Brain microvascular endothelial cell (primary cell): ENCODE results near the gene SCYGR1.
"Not testable (repeated sequence)": the region's sequence is repeated elsewhere in the genome, so short reads cannot be mapped to it uniquely, and the experiment has no call there.

Experiments
- DNase-seq: peaks from one replicate; pipeline ENCODE4 v3.0.0-alpha.2; 2020
- H3K27ac ChIP-seq: fragments of 250-450 bp; sonication (Bioruptor Pico); 2 replicates; pipeline ENCODE4 v1.5.1; 2020; ENCODE audit warnings: mild to moderate bottlenecking, moderate library complexity
- H3K27me3 ChIP-seq: fragments of 250-450 bp; sonication (Bioruptor Pico); replicated peaks from 2 replicates; pipeline ENCODE4 v1.5.1; 2020; ENCODE audit warnings: mild to moderate bottlenecking
- H3K36me3 ChIP-seq: fragments of 250-450 bp; sonication (Bioruptor Pico); replicated peaks from 2 replicates; pipeline ENCODE4 v1.5.1; 2020; ENCODE audit warnings: mild to moderate bottlenecking
- H3K4me3 ChIP-seq: 2 replicates; pipeline ENCODE4 v1.5.1; 2011; ENCODE audit warnings: low read depth, mild to moderate bottlenecking, control low read depth, low read length, moderate library complexity
- in situ Hi-C: cut with HindIII; loops from 2 replicates; pipeline ENCODE4 v1.10.0; 2017; ENCODE audit warnings: low sequenced_read_pairs, low pct_ligation_motif_present
- TF ChIP-seq, protein P1 (sequence below): IDR thresholded peaks from 2 replicates; pipeline ENCODE4 v1.5.1; 2011; ENCODE audit warnings: low read depth, mild to moderate bottlenecking, moderate library complexity, low read length, control low read depth, inconsistent platforms; ENCODE audit errors: missing control alignments

Gene SCYGR1

GRCh38 chr2:227389661-227390060 lies 1.9 kb upstream of the SCYGR1 start:
- Histone ChIP-seq H3K27me3 (no peaks in the 10 kb centered on the region), H3K4me3 (no peak overlapping the region), H3K27ac (no peak overlapping the region), H3K36me3 (no peaks in the 10 kb centered on the region)
- TF ChIP-seq, protein P1, sequence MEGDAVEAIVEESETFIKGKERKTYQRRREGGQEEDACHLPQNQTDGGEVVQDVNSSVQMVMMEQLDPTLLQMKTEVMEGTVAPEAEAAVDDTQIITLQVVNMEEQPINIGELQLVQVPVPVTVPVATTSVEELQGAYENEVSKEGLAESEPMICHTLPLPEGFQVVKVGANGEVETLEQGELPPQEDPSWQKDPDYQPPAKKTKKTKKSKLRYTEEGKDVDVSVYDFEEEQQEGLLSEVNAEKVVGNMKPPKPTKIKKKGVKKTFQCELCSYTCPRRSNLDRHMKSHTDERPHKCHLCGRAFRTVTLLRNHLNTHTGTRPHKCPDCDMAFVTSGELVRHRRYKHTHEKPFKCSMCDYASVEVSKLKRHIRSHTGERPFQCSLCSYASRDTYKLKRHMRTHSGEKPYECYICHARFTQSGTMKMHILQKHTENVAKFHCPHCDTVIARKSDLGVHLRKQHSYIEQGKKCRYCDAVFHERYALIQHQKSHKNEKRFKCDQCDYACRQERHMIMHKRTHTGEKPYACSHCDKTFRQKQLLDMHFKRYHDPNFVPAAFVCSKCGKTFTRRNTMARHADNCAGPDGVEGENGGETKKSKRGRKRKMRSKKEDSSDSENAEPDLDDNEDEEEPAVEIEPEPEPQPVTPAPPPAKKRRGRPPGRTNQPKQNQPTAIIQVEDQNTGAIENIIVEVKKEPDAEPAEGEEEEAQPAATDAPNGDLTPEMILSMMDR, result no peak
- DNase-seq, result no peak
- in situ Hi-C loops, result no loop called here

GRCh38 chr2:227389231-227389630 lies 1.5 kb upstream of the SCYGR1 start:
- no peak overlapping the region for H3K4me3 ChIP-seq
- no peak for DNase-seq
- no peaks in the 10 kb centered on the region for H3K36me3 ChIP-seq
- in situ Hi-C loops, result no loop called here
- no peak overlapping the region for H3K27ac ChIP-seq
- H3K27me3 ChIP-seq, result no peaks in the 10 kb centered on the region
- TF ChIP-seq, protein P1, result no peak

GRCh38 chr2:227388537-227389011 lies 825 bp upstream of the SCYGR1 start:
- Histone ChIP-seq H3K36me3 (no peaks in the 10 kb centered on the region), H3K27ac (peak overlapping the region; percentile 66), H3K4me3 (no peak overlapping the region), H3K27me3 (no peaks in the 10 kb centered on the region)
- TF ChIP-seq, protein P1, result no peak
- peak; percentile 86 for DNase-seq
- in situ Hi-C loops, result no loop called here

DNA sequence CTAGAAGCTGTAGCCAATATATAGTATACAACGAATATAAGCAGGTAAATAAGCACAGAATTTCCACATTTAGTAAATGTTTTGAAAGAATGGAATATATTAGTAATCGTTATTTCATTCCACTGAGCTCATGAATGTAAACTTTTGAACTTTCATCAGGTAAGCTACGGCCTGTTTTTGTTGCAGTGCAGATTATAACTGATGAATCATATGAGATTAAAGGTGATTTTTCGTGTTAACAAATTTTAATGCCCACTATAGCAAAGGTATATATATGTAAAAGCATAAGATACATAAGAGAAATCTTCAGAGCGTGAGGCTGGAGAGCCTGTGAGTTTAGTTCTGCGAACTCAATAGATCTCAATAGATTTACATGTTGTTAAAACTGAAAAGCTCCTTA lies 1.1 kb downstream of the SCYGR1 start:
- TF ChIP-seq, protein P1, result no peak
- DNase-seq, result no peak
- Histone ChIP-seq H3K27me3 (no peaks in the 10 kb centered on the region), H3K36me3 (no peaks in the 10 kb centered on the region), H3K27ac (no peak overlapping the region), H3K4me3 (no peak overlapping the region)
- in situ Hi-C loops, result no loop called here

DNA sequence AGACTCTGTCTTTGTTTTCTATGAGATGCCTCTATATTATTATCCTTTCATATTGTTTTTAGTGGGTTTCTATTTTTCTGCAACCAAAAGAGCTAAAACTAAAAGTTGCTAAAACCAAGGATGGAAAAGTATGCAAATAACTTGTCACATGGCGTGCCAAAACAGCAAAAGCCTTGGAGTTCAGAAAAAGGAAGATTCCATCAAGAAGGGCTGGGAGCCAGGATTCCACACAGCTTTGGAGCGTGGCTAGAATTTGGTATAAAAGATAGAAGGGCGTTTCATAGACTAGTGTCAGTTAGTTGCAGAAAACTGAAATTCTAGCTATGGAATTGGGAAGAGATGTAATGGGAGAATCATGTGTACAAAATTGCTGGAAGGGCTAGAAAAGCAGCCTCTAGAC lies 4.1 kb downstream of the SCYGR1 start:
- H3K27ac ChIP-seq, result no peak overlapping the region
- no peaks in the 10 kb centered on the region for H3K36me3 ChIP-seq
- TF ChIP-seq, protein P1, result no peak
- H3K4me3 ChIP-seq, result no peak overlapping the region
- in situ Hi-C loops, result no loop called here
- no peak for DNase-seq
- no peaks in the 10 kb centered on the region for H3K27me3 ChIP-seq

DNA sequence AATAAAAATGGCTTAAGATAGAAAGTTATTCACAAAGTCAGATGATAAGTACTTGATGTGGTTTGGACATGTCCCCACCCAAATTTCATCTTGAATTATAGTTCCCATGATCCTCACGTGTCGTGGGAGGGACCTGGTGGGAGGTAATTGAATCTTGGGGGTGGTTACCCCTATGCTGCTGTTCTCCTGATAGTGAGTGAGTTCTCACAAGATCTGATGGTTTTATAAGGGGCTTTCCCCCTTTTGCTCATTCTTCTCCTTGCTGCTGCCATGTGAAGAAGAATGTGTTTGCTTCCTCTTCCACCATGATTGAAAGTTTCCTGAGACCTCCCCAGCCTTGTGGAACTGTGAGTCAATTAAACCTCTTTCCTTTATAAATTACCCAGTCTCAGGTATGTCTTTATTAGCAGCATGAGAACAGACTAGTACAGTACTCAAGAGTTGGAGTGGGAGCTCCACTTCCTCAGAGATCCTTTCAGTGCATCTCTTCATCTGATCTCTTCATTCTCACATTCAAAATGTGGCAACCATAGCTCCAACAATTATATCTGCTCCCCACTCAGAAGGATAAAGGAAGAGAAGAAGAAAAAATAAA lies 5.4 kb downstream of the SCYGR1 start:
- H3K27ac ChIP-seq, DNase-seq, H3K4me3 ChIP-seq, H3K36me3 ChIP-seq, in situ Hi-C loops, H3K27me3 ChIP-seq: not testable (repeated sequence)
